GM18951 (cell line): Measurements from ENCODE around the gene RPP21.
A peak's percentile ranks its signal among the peaks of the same experiment; 100 is the strongest.

ENCODE experiments used
- POLR2A ChIP-seq: IDR thresholded peaks from 4 replicates; pipeline ENCODE4 v1.6.1; 2011; ENCODE audit warnings: mild to moderate bottlenecking; ENCODE audit not compliant: insufficient read length, insufficient read depth; ENCODE audit errors: extremely low read depth
- in situ Hi-C: fragments of 300-500 bp; cut with MboI; formaldehyde crosslinking; loops from one replicate; pipeline ENCODE4 v1.12.0; 2022; ENCODE audit warnings: low sequenced_read_pairs, mixed read lengths, inconsistent platforms; ENCODE audit not compliant: unreplicated experiment

Gene RPP21

GRCh38 chr6:30322527-30323501, 22.1 kb upstream of the RPP21 start:
- TF ChIP-seq POLR2A, result no peak
- in situ Hi-C loops, result no loop called here

- in situ Hi-C loops, result no loop called here
- TF ChIP-seq POLR2A, result no peak
These were observed 21.1 kb upstream of the RPP21 start for GRCh38 chr6:30323806-30324205.

GRCh38 chr6:30325150-30325872, 19.6 kb upstream of the RPP21 start:
- no peak for TF ChIP-seq POLR2A
- in situ Hi-C loops, result no loop called here

GRCh38 chr6:30325873-30326525, 19.0 kb upstream of the RPP21 start:
- in situ Hi-C loops, result no loop called here
- no peak for TF ChIP-seq POLR2A

- TF ChIP-seq POLR2A, result peak; percentile 80
- in situ Hi-C loops, result no loop called here
These were observed 18.3 kb upstream of the RPP21 start, which contains the start of gene TRIM39 for GRCh38 chr6:30326526-30327231. Gene TRIM39 (plus strand): TSS chr6:30326927. CDS start chr6:30329318, 2,391 bp downstream.

GRCh38 chr6:30327232-30327746, 17.7 kb upstream of the RPP21 start:
- in situ Hi-C loops, result no loop called here
- TF ChIP-seq POLR2A, result no peak

- in situ Hi-C loops, result no loop called here
- no peak for TF ChIP-seq POLR2A
These were observed 16.6 kb upstream of the RPP21 start for GRCh38 chr6:30328397-30328796.

GRCh38 chr6:30329331-30329730, 15.6 kb upstream of the RPP21 start:
- in situ Hi-C loops, result no loop called here
- TF ChIP-seq POLR2A, result no peak

GRCh38 chr6:30331981-30332380, 13.0 kb upstream of the RPP21 start:
- no peak for TF ChIP-seq POLR2A
- in situ Hi-C loops, result no loop called here

- no peak for TF ChIP-seq POLR2A
- in situ Hi-C loops, result no loop called here
These were observed 10.7 kb upstream of the RPP21 start for GRCh38 chr6:30334075-30334783.

GRCh38 chr6:30340589-30341054, 4.3 kb upstream of the RPP21 start:
- no peak for TF ChIP-seq POLR2A
- in situ Hi-C loops, result no loop called here

- in situ Hi-C loops, result no loop called here
- no peak for TF ChIP-seq POLR2A
These were observed 3.7 kb upstream of the RPP21 start for GRCh38 chr6:30341218-30341617.
